ENCODE results near the gene AGRN.

AGRN gene

DNA sequence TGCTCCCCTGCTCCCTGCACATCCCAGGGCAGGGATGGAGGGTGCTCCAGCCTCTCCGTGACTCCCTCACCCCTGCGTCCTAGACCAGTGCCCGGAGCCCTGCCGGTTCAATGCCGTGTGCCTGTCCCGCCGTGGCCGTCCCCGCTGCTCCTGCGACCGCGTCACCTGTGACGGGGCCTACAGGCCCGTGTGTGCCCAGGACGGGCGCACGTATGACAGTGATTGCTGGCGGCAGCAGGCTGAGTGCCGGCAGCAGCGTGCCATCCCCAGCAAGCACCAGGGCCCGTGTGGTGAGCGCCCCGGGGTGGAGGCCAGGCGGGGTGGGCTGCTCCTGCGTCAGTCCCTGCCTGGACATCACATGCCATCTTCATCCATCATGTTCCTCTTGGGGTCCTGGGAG is 22.0 kb downstream of the AGRN start:
- TF ChIP-seq FOXK2 (IDR thresholded peaks at IDR 0.05) (no peak), FOXM1 (IDR thresholded peaks at IDR 0.05; ENCODE audit: borderline replicate concordance) (no peak), ELF4 (IDR thresholded peaks at IDR 0.05) (no peak)
- POLR2A ChIA-PET: no interaction called here
- no peak for DNase-seq (ENCODE audit: extremely low spot score)
- CTCF ChIA-PET: no interaction called here

DNA sequence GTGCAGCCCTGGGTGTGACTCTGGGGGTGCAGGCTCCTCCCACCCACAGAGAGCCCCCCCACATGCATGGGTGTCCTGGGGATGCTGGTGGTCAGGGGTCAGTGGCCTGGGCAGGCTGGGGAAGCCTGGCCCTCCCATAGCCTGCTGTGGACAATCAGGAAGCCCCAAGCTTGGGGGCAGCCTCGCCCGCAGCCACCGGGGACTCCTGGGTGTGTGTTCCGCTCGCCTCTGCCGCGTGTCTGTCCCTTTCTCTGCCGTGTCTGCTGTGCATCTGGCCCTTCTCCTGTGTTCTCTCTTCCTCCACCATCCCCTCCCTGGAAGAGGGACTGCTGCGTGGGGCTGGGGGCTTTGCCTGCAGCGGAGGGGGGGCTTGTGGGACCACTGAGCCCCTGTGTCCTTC is 22.9 kb downstream of the AGRN start:
- POLR2A ChIA-PET: no interaction called here
- TF ChIP-seq LEF1 (IDR thresholded peaks at IDR 0.05; ENCODE audit: borderline replicate concordance) (no peak), FOXM1 (IDR thresholded peaks at IDR 0.05; ENCODE audit: borderline replicate concordance) (no peak), FOXK2 (IDR thresholded peaks at IDR 0.05) (no peak), HDGF (IDR thresholded peaks at IDR 0.05; ENCODE audit: borderline replicate concordance) (no peak), BHLHE40 (IDR thresholded peaks at IDR 0.05; ENCODE audit: borderline replicate concordance) (no peak), CTBP1 (IDR thresholded peaks at IDR 0.05; ENCODE audit: borderline replicate concordance) (no peak), L3MBTL2 (conservative IDR thresholded peaks at IDR 0.05) (no peak), ZNF384 (IDR thresholded peaks at IDR 0.05) (no peak), TARDBP (IDR thresholded peaks at IDR 0.05) (no peak), SP1 (IDR thresholded peaks at IDR 0.05) (no peak), FOXA1 (IDR thresholded peaks at IDR 0.05) (no peak)
- CTCF ChIA-PET: no interaction called here
- no peak for DNase-seq (ENCODE audit: extremely low spot score)

DNA sequence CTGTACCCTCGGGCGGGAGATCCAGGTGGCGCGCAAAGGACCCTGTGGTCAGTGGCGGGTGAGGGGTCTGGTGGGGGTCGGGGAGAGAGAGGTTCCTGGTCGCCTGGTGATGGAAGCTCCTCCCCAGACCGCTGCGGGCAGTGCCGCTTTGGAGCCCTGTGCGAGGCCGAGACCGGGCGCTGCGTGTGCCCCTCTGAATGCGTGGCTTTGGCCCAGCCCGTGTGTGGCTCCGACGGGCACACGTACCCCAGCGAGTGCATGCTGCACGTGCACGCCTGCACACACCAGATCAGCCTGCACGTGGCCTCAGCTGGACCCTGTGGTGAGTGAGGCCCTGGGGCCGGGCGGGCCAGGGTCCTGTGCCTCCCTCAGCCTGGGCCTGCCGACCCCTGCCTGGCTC is 23.5 kb downstream of the AGRN start:
- no peak for DNase-seq (ENCODE audit: extremely low spot score)
- ChIA-PET CTCF (no interaction called here), POLR2A (no interaction called here)
- TF ChIP-seq, protein P1, sequence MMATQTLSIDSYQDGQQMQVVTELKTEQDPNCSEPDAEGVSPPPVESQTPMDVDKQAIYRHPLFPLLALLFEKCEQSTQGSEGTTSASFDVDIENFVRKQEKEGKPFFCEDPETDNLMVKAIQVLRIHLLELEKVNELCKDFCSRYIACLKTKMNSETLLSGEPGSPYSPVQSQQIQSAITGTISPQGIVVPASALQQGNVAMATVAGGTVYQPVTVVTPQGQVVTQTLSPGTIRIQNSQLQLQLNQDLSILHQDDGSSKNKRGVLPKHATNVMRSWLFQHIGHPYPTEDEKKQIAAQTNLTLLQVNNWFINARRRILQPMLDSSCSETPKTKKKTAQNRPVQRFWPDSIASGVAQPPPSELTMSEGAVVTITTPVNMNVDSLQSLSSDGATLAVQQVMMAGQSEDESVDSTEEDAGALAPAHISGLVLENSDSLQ (IDR thresholded peaks at IDR 0.05): no peak
- TF ChIP-seq CTBP1 (IDR thresholded peaks at IDR 0.05; ENCODE audit: borderline replicate concordance) (no peak), FOXK2 (IDR thresholded peaks at IDR 0.05) (no peak), ELF4 (IDR thresholded peaks at IDR 0.05) (no peak), HDGF (IDR thresholded peaks at IDR 0.05; ENCODE audit: borderline replicate concordance) (no peak), NFRKB (IDR thresholded peaks at IDR 0.05) (no peak)

DNA sequence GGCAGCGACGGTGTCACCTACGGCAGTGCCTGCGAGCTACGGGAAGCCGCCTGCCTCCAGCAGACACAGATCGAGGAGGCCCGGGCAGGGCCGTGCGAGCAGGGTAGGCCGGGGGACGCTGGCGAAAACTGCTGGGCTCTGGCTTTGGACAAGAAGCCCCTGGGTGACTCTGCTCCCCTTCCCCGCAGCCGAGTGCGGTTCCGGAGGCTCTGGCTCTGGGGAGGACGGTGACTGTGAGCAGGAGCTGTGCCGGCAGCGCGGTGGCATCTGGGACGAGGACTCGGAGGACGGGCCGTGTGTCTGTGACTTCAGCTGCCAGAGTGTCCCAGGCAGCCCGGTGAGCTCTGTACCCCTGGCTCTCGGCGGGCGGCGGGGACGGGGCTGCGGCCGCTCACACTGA is 24.0 kb downstream of the AGRN start:
- TF ChIP-seq FOXM1 (IDR thresholded peaks at IDR 0.05; ENCODE audit: borderline replicate concordance): no peak
- TF ChIP-seq LEF1 (IDR thresholded peaks at IDR 0.05; ENCODE audit: borderline replicate concordance): no peak
- no peak for TF ChIP-seq ELF4 (IDR thresholded peaks at IDR 0.05)
- TF ChIP-seq SUZ12 (IDR thresholded peaks at IDR 0.05): no peak
- TF ChIP-seq HDGF (IDR thresholded peaks at IDR 0.05; ENCODE audit: borderline replicate concordance): no peak
- TF ChIP-seq FOXA1 (IDR thresholded peaks at IDR 0.05): no peak
- TF ChIP-seq TARDBP (IDR thresholded peaks at IDR 0.05): no peak
- no peak for TF ChIP-seq NFRKB (IDR thresholded peaks at IDR 0.05)
- POLR2A ChIA-PET: no interaction called here
- CTCF ChIA-PET: no interaction called here
- no peak for DNase-seq (ENCODE audit: extremely low spot score)

DNA sequence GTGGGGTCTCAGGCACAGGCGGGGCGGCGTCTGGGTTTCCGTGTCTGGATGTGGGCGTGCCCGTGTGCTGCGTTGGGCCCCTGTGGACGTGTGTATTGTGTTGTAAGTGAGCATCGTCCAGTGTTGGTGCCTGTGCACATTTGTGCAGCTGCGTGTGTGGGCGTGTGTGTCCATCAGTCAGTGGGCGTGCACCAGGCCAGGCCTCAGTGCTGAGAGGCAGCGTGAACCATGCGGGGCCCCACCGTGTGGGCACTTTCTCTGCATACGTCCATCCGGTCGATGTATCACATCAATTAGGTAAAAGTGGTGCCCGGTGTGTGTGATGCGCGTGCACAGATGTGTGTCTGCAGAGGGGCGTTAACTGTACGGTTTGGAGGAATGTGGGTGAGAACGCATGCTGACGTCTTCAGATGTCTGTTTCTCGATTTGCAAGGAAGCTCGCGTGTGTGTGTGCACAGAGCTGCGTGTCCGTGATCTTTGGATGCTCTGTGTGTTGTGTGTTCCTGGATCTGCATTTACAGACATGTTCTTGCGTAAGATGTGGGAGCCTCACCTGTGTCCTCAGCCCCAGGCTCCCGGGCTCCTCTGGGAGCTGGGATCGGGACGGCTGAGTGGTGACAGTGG is 24.6 kb downstream of the AGRN start:
- TF ChIP-seq LEF1 (IDR thresholded peaks at IDR 0.05; ENCODE audit: borderline replicate concordance) (no peak), HDGF (IDR thresholded peaks at IDR 0.05; ENCODE audit: borderline replicate concordance) (no peak), FOXM1 (IDR thresholded peaks at IDR 0.05; ENCODE audit: borderline replicate concordance) (no peak), L3MBTL2 (conservative IDR thresholded peaks at IDR 0.05) (no peak), NFRKB (IDR thresholded peaks at IDR 0.05) (no peak), ZNF384 (IDR thresholded peaks at IDR 0.05) (no peak), FOXA1 (IDR thresholded peaks at IDR 0.05) (no peak), TARDBP (IDR thresholded peaks at IDR 0.05) (no peak), ELF4 (IDR thresholded peaks at IDR 0.05) (no peak), BHLHE40 (IDR thresholded peaks at IDR 0.05; ENCODE audit: borderline replicate concordance) (no peak)
- TF ChIP-seq, protein P1 (IDR thresholded peaks at IDR 0.05): no peak
- DNase-seq (ENCODE audit: extremely low spot score): no peak
- POLR2A ChIA-PET: no interaction called here
- CTCF ChIA-PET: no interaction called here

DNA sequence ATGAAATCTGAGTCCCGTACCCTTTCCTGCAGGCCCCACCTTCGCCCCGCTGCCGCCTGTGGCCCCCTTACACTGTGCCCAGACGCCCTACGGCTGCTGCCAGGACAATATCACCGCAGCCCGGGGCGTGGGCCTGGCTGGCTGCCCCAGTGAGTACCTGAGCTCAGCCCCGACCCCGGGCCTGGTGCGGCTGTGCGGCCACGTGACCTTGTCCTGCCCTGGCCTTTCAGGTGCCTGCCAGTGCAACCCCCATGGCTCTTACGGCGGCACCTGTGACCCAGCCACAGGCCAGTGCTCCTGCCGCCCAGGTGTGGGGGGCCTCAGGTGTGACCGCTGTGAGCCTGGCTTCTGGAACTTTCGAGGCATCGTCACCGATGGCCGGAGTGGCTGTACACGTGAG is 25.2 kb downstream of the AGRN start:
- DNase-seq (ENCODE audit: extremely low spot score): no peak
- POLR2A ChIA-PET: no interaction called here
- TF ChIP-seq CTBP1 (IDR thresholded peaks at IDR 0.05; ENCODE audit: borderline replicate concordance) (no peak), SUZ12 (IDR thresholded peaks at IDR 0.05) (no peak), FOXK2 (IDR thresholded peaks at IDR 0.05) (no peak), NFRKB (IDR thresholded peaks at IDR 0.05) (no peak), BHLHE40 (IDR thresholded peaks at IDR 0.05; ENCODE audit: borderline replicate concordance) (no peak), FOXA1 (IDR thresholded peaks at IDR 0.05) (no peak)
- TF ChIP-seq, protein P1 (IDR thresholded peaks at IDR 0.05): no peak
- CTCF ChIA-PET: no interaction called here

DNA sequence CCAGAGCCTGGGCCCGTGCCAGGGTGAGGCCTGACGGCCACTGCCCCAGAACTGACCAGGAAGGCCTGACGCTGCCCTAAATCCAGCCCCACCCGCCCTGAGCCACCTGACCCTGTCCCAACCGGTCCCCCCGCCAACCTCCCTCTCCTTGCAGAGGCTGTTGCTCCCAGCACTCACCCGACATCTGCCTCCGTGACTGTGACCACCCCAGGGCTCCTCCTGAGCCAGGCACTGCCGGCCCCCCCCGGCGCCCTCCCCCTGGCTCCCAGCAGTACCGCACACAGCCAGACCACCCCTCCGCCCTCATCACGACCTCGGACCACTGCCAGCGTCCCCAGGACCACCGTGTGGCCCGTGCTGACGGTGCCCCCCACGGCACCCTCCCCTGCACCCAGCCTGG is 26.3 kb downstream of the AGRN start:
- POLR2A ChIA-PET: no interaction called here
- DNase-seq (ENCODE audit: extremely low spot score): no peak
- no peak for TF ChIP-seq BHLHE40 (IDR thresholded peaks at IDR 0.05; ENCODE audit: borderline replicate concordance)
- TF ChIP-seq ZNF384 (IDR thresholded peaks at IDR 0.05): no peak
- no peak for TF ChIP-seq ARNT (IDR thresholded peaks at IDR 0.05)
- CTCF ChIA-PET: no interaction called here
